Activated T-cell treated with anti-CD3 and anti-CD28 coated beads for 1 hour (primary cell): ENCODE data around the gene CCDC148.

ENCODE experiments used
- DNase-seq: peaks from one replicate; pipeline ENCODE4 v3.0.0-alpha.2; 2020; ENCODE audit warnings: low read depth

CCDC148 gene

GRCh38 chr2:158414538-158414937 is 42.0 kb downstream of the CCDC148 start:
- DNase-seq, result no peak

- no peak for DNase-seq
Observed at GRCh38 chr2:158413581-158413980, 43.0 kb downstream of the CCDC148 start.

GRCh38 chr2:158412206-158412605 is 44.3 kb downstream of the CCDC148 start:
- no peak for DNase-seq

GRCh38 chr2:158411748-158412147 is 44.8 kb downstream of the CCDC148 start:
- no peak for DNase-seq

- no peak for DNase-seq
Observed at GRCh38 chr2:158410132-158410531, 46.4 kb downstream of the CCDC148 start.

- DNase-seq, result no peak
Observed at GRCh38 chr2:158407031-158407430, 49.5 kb downstream of the CCDC148 start.

GRCh38 chr2:158405341-158405740 is 51.2 kb downstream of the CCDC148 start:
- DNase-seq, result no peak

- DNase-seq, result no peak
Observed at GRCh38 chr2:158403237-158403636, 53.3 kb downstream of the CCDC148 start.

- DNase-seq, result no peak
Observed at GRCh38 chr2:158402665-158403064, 53.9 kb downstream of the CCDC148 start.

GRCh38 chr2:158395166-158395565 is 61.4 kb downstream of the CCDC148 start:
- no peak for DNase-seq

- DNase-seq, result no peak
Observed at GRCh38 chr2:158394453-158394852, 62.1 kb downstream of the CCDC148 start.

GRCh38 chr2:158393886-158394285 is 62.7 kb downstream of the CCDC148 start:
- no peak for DNase-seq

- no peak for DNase-seq
Observed at GRCh38 chr2:158392687-158393086, 63.9 kb downstream of the CCDC148 start.

GRCh38 chr2:158391876-158392275 is 64.7 kb downstream of the CCDC148 start:
- no peak for DNase-seq

- DNase-seq, result no peak
Observed at GRCh38 chr2:158391361-158391760, 65.2 kb downstream of the CCDC148 start.

- no peak for DNase-seq
Observed at GRCh38 chr2:158388159-158388558, 68.4 kb downstream of the CCDC148 start.

GRCh38 chr2:158385646-158386045 is 70.9 kb downstream of the CCDC148 start:
- DNase-seq, result no peak

GRCh38 chr2:158381978-158382377 is 74.6 kb downstream of the CCDC148 start:
- DNase-seq, result no peak

- no peak for DNase-seq
Observed at GRCh38 chr2:158381205-158381604, 75.3 kb downstream of the CCDC148 start.

GRCh38 chr2:158380746-158381145 is 75.8 kb downstream of the CCDC148 start:
- DNase-seq, result no peak

GRCh38 chr2:158378926-158379325 is 77.6 kb downstream of the CCDC148 start:
- no peak for DNase-seq

GRCh38 chr2:158366342-158366741 is 90.2 kb downstream of the CCDC148 start:
- no peak for DNase-seq

- no peak for DNase-seq
Observed at GRCh38 chr2:158359846-158360245, 96.7 kb downstream of the CCDC148 start.

- DNase-seq, result no peak
Observed at GRCh38 chr2:158357699-158358098, 98.9 kb downstream of the CCDC148 start.

GRCh38 chr2:158357122-158357521 is 99.4 kb downstream of the CCDC148 start:
- DNase-seq, result no peak
